WTC11 (cell line): ENCODE data around the gene ERF.

Experiments used
- ATF2 ChIP-seq: sonication (generic); formaldehyde crosslinking; IDR thresholded peaks from 2 replicates; pipeline ENCODE4 v1.8.1; 2022; ENCODE audit warnings: low read depth, missing genetic modification reagents, borderline replicate concordance
- ATF3 ChIP-seq: sonication (generic); formaldehyde crosslinking; conservative IDR thresholded peaks from 2 replicates; pipeline ENCODE4 v1.8.1; 2022; ENCODE audit warnings: mild to moderate bottlenecking, missing genetic modification reagents
- CTCF ChIP-seq: fragments of 200-600 bp; IDR thresholded peaks from 2 replicates; pipeline ENCODE4 v1.8.0; 2022; ENCODE audit warnings: antibody characterized with exemption
- ELF4 ChIP-seq: sonication (generic); formaldehyde crosslinking; IDR thresholded peaks from 2 replicates; pipeline ENCODE4 v1.8.1; 2022; ENCODE audit warnings: low read depth, mild to moderate bottlenecking, moderate library complexity, missing genetic modification reagents
- JUN ChIP-seq: sonication (generic); formaldehyde crosslinking; IDR thresholded peaks from 2 replicates; pipeline ENCODE4 v1.8.0; 2023; ENCODE audit warnings: mild to moderate bottlenecking, missing genetic modification reagents
- NFYB ChIP-seq: sonication (generic); formaldehyde crosslinking; conservative IDR thresholded peaks from 2 replicates; pipeline ENCODE4 v1.8.0; 2022; ENCODE audit warnings: low read depth, missing genetic modification reagents
- TCF7 ChIP-seq: sonication (generic); formaldehyde crosslinking; IDR thresholded peaks from 2 replicates; pipeline ENCODE4 v1.8.0; 2022; ENCODE audit warnings: mild to moderate bottlenecking, low read depth, missing genetic modification reagents, moderate library complexity
- ZNF396 ChIP-seq: fragments of 250-450 bp; sonication (Bioruptor Pico); IDR thresholded peaks from 2 replicates; pipeline ENCODE4 v1.8.0; 2021; ENCODE audit warnings: mild to moderate bottlenecking, moderate library complexity, borderline replicate concordance

DNA sequence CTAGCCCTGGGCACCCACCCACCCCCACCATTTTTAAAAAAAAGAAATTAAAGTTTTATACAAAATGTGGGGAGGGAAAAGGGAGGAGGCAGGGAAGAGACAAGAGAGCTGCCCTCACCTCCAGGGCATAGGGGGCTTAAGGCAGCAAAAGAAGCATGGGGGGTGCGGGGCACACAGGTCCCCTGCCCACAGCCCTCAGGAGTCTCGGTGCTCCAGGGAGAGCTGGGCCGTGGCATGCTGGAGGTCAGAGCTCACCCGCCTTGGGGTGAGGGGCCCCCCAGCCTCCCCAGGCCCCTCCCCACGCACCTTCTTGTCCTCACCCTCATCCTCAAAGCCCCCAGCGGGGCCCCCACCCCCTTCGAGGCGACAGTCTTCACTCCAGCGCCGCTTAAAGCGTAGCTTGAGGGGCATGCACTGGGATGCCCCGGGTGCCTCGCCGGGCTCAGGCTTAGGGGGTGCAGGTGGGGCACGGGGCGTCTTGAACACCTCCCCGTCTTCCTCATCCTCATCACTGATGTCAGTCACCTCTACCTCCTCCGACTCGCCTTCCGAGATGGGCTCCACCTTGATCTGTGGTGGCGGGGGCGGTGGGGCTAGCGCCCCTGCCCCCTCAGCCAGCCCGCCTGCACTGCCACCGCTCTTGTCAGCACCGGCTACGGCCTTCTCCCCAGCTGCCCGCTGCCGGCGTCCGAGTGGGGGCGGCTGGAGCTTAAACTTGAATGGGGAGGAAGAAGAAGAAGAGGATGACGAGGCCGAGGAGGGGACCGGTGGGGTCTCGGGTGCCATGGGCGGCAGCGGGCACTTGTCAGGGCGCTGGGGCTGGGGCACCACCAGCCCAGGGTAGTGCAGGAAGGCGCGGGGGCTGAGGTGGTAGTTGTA, 6.4 kb downstream of the ERF start:
- TF ChIP-seq CTCF (no peak), NFYB (CRISPR knock-in tag) (no peak), ATF3 (CRISPR knock-in tag) (no peak), ATF2 (CRISPR knock-in tag) (no peak), ZNF396 (CRISPR knock-in tag) (no peak), ELF4 (CRISPR knock-in tag) (no peak), TCF7 (CRISPR knock-in tag) (no peak), JUN (CRISPR knock-in tag) (no peak)
